CD4-positive, alpha-beta T cell treated with Interleukin-2 at 100 ng/mL for 4 hours (primary cell): Measurements from ENCODE around the gene PLCL2.
"Not testable (repeated sequence)": the region's sequence is repeated elsewhere in the genome, so short reads cannot be mapped to it uniquely, and the experiment has no call there.

Source experiments
- DNase-seq: peaks from one replicate; pipeline ENCODE4 v3.0.0-alpha.2; 2020; ENCODE audit warnings: low spot score

Gene PLCL2

DNA sequence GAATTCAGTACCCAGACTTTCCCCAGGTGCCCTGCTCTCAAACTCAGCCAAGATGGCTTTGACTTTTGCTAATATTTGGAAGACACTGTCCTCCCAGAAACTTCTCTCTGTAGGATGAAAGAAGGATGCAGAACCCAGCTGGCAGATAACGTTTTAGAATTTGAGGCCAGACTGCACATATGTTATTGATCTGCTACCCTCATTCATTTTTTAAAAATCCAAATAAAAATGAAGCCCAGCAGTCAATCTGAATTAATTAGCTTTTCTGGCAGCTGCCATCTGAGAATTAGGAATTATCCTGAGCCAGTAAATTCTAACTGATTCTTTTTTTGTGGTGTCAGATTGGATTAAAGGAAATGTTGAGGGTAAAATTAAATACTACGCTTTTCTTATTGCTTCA, 236.6 kb downstream of the PLCL2 start:
- DNase-seq: no peak

DNA sequence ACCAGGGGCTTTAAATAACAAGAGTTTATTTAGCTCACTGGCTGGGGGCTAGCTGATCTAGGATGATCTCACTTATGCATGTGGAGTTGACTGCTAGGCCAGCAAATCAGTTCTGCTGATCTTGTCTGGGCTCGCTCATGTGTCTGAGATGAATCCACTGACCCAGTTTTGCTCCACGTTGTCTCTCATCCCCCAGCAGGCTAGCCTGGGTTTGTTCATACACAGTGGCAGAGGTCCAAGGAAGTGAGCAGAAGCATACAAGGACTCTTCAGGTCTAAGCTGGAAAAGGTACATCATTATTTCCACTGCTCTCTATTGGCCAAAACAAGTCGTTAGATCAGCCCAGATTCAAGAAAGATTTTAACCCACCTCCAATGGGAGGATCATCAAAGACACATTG, 238.0 kb downstream of the PLCL2 start:
- DNase-seq: no peak

DNA sequence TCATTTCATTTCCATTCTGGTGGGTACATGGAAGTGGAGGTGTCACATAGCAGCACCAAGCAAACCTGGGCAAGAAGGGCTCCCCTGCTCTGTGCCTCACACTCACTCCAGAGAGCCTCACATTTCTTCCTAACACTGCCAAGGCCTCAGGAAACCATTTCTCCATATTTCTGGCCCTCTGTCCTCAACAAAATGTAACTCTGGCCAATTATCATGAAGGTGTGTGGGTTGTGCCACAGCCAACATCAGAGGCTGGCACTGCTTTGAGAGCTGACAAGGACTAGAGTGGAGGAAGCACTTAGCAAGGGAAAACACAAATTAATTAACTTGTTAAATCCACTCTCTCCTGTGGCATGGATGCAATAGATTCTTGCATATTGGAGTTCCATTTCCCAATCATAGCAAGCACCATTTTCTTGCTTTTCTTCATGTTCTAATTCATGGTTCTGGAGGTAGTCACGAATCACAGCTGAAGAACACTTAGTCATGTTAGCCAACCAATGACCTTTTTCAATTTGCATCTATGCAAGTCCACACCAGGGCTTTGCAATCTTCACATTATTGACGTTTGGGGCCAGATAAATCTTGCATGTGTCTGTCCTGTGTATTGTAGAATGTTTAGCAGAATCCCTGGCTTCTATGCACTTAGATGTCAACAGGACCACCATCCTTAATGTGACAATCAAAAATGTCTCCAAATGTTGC, 241.1 kb downstream of the PLCL2 start:
- no peak for DNase-seq

DNA sequence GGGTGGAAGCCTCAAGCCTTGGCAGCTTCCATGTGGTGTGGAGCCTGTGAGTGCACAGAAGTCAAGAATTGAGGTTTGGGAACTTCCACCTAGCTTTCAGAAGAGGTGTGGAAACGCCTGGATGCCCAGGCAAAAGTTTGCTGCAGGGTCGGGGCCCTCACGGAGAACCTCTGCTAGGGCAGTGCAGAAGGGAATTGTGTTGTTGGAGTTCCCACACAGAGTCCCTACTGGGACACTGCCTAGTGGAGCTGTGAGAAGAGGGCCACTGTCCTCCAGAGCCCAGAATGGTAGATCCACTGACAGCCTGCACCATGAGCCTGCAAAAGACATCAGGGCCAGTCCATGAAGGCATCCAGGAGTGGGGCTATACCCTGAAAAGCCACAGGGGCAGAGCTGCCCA, 243.9 kb downstream of the PLCL2 start:
- not testable (repeated sequence) for DNase-seq

DNA sequence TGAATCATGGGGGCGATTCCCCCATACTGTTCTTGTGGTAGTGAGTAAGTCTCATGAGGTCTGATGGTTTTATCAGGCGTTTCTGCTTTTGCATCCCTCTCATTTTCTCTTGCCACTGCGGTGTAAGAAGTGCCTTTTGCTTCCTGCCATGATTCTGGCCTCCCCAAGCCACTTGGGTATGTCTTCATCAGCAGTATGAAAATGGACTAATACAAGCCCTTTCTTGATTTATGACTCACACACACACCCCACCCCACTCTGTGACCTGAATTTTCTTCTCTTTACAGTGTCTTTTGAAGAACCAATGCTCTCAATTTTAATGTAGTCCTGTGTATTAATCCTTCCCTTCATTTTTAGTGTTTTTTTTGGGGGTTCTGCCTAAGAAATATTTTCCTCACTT, 244.8 kb downstream of the PLCL2 start:
- no peak for DNase-seq

DNA sequence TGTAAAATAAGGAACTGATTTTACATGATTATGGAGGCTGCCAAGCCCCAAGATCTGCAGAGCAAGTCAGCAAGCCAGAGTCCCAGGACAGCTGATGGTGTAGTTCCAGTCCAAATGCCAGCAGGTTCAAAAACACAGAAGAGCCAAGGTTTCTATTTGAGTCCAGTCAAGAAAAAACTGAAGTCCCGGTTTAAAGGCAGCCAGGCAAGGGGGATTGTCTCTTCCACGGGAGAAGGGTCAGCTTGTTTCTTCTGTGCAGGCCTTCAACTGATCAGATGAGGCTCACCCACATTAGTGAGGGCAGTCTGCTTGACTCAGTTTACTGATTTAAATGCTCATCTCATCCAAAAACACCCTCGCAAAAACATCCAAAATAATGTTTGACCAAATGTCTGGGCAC, 246.2 kb downstream of the PLCL2 start:
- no peak for DNase-seq

DNA sequence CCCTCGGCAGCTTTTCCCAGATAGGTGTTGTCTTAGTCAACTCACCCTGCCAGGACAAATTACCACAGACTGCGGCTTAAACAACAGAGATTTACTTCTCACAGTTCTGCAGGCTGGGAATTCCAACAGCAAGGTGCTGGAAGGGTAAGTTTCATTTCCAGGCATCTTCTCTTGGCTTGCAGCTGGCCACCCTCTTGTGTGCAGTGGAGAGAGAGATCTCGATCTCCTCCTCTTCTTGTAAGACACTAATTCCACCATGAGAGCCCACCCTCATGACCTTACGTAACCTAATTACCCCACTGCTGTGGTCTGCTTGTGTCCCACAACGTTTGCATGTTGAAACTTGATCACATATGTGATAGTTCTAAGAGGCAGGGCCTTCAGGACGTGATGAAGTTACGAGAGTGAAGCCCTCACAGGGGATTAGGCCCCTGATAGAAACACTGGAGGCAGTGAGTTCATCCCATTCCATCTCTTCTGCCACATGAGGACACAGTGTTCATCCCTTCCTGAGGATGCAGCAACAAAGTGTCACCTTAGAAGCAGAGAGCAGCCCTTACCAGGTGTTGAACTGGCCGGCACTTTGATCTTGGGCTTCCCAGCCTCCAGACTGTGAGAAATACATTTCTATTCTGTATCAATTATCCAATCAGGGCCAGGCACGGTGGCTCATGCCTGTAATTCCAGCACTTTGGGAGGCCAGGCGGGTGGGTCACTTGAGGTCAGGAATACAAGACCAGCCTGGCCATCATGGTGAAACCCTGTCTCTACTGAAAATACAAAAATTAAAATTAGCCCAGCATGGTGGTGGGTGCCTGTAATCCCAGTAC, 247.7 kb downstream of the PLCL2 start:
- DNase-seq: no peak

DNA sequence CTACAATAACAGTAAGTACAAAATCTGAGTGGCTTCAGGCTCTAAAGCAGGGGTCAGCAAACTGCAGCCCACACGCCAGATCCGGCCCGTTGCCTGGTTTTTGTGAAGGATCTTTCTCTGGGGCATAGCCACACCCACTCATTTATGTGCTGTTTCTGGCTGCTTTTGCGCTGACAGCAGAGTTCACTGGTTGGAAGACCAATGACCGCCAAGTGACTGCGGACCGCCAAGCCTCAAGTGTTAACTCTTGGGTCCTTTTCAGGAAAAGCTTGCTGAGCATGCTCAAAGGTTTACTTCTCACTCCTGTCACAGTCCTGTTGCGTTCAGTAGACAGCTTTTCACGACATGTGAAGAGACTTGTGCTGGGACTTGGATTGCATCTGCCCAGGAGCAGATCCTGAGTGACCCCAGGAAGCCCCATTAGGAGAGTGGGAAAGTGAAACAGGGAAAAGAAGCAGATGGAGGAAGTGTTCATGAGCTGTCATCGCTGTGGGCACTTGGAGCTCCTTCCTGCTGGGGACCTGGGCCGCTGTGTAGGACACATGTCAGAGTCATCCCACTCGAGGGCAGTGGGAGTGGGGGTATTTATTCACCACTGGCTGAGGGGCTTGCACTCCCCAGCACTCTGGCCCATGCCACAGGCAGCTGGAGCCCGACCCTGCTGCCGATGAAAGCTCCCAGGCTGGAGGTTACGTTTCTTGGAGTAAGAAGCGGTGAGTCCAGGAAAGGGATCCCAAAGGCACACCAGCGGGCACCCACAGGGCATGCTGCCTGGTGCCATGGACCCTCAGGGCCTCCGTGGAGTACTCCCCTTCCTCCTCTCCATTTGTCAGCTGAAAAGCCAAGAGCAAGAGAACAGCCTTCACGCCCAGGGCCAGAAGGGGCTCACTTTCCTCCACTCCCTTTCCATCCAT, 249.1 kb downstream of the PLCL2 start:
- DNase-seq: no peak

DNA sequence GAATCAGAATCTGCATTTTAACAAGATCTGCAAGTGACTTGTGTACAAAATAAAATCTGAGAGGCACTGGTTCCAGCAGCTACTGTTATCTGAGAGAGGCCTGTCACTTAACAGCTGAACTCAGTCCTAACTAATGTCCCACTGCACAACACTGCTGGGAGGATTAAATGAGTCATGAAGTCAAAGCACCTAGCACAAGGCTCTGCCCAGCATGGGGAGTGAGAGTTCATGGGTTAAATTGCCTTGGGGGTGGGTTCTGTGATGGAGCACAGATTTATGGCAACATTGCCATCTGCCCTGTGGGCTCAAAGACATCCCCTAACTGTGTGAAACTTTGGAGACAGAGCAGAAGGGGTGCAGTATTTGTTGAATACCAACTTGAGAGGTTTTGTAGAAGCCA, 250.9 kb downstream of the PLCL2 start:
- no peak for DNase-seq

DNA sequence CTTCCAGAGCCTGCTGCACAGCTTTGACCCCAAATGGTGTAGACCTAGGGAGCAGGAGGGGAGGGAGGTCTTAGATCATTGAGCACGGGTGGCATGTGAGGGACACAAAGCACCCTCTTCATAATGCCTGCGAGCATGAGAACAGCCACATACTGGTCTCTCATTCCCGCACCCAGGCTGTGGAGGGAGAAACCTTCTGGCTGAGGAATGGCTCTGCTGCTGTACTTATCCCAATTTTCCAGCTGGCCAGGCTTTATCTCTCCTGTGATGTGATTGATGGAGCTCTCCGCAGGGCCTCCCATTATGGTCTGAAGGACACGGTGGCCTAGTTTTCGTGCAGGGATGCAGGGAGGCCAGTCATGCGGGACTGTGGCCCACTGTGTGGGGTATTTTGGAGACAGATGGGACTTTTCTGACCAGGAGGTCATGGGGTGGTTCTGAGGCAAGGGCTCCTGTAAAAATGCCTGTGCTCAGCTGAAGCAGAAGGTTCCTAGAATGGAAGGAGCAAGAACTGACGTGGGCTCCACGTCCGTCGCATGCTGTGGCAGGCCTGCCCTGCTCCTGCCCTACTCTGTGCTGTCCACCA, 251.5 kb downstream of the PLCL2 start:
- DNase-seq: no peak

DNA sequence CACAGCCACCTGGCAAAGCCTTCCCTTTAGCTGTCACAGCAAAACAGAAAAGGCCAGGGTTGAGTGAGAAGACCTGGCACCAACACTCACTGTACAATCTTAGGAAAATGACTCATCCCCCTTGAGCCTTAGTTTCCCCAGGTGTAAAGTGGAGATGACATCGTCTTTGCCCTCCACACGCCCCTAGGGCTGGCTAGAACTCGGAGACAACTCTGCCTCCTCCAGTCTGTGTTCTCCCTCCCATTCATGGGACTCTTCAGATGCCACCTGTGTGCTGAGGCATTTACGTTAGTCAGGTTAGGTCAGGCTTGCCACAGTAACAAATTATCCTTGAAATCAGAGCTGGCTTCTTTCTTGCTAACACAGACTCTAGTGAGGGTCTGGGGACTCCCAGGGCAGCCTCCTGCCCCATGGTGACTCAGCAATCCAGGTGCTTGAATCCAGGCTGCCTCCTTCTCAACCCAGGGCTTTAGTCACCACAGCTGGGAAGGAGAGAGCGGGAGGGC, 252.6 kb downstream of the PLCL2 start:
- no peak for DNase-seq

DNA sequence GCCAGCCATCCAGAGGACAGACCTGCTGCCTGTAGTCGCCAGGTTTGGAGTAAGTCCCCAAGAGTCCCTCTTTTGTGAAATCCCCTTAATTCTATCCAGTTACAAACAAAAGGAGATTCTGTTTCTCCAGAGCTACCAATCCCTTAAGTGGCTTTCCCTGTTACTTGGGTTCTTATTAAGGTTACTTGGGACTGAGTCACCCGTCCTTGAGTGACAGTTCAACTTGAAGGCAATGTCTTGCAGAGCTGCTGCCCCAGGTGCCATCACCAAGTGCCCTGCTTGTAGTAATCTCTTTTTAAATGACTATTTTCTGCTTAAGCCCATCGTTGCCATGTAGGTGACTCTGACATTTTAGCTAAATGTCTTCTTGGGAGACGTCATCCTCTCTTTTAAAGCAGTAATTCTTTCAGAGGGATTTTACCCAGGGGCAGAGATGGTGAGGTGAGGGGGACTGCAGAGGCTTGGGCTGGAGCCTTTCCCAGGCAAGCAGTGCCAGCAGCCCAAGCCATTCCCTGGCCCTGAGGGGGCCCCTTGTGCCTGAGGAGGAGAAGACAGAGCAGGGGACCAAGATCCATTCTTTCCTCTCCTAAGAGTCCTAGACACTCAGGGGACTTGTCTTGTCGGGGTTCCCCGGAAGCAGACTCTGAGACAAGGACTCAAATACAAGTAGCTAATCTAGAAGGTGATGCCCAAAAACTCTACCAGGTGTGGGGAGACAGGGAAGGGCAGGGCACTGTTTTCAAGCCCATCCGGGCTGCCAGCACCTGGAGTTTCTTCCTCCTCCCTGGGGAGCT, 253.7 kb downstream of the PLCL2 start:
- DNase-seq: no peak
